CD4-positive, alpha-beta T cell treated with Interleukin-17A for 1 hour (primary cell): ENCODE measurements around the gene CXXC5.
A peak's percentile ranks its signal among the peaks of the same experiment; 100 is the strongest.
"Not testable (repeated sequence)": the region's sequence is repeated elsewhere in the genome, so short reads cannot be mapped to it uniquely, and the experiment has no call there.

Experiments used
- DNase-seq: peaks from one replicate; pipeline ENCODE4 v3.0.0-alpha.2; 2020

The CXXC5 gene

DNA sequence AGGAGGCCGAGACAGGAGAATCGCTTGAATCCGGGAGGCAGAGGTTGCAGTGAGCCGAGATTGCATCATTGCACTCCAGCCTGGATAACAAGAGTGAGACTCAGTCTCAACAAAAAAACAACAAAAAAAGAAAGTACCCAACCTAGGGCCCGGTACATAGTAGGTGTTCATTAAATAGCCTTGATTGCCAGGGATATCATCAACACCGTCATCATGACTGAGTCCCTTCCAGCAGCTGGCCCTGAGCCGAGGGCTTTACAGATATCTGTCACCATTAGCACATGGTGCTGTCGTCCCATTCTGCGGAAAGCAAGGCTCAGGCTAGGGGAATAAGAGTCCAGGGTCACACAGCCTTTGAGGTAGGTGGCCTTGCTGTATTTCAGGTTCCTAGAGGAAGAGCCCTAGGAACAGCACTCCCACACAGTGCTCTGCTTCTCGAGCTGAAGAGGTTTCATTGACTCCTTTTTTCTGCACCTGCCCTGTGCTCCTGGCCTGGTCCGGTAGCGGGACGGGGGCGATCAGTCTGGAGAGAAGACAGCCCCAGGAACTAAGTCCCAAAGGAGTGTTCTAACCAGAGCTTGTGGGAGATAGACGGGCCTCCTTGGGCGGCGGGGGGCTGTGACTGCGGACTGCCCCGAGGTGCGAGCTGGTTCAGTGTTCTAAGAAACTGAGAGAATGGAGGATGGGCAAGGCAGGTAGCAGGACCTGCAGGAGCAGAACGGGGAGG is 48.2 kb downstream of the CXXC5 start:
- DNase-seq = no peak

DNA sequence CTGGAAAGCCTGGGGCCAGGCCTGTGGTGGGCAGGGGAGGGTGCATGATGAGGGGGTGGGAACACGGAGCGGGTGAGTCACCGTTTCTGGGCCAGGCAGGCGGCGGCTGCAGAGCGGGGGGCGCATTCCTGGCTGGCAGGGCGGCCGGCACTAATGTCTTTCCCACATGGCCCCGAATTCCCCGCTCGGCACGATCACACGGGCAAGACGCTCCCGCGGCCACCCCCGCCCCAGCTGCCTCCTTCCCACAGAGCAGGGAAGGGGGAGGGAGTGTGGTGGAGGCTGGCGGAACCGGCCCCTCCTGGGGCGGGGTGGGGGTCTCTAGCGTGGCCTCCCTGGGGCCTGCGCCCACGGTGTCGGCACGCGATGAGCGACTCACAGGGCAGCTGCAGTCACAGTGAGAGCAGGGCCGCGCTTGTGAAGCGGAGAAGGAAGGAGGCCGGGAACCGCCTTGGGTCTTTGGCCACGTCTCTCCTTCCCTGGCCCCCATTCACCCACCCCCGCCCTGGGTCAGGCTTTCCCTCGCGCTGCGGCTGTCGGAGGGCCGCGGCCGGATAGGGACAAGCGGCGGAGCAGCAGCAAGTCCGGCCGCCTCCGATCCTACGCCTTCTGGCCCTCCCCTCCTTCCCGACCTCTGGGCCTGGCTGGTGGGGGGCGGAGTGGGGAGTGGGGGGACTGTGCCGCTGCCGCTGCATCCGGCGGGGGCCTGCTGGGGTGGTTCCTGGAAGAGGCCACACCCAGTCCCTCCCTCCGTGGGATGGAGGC is 48.9 kb downstream of the CXXC5 start:
- no peak for DNase-seq

DNA sequence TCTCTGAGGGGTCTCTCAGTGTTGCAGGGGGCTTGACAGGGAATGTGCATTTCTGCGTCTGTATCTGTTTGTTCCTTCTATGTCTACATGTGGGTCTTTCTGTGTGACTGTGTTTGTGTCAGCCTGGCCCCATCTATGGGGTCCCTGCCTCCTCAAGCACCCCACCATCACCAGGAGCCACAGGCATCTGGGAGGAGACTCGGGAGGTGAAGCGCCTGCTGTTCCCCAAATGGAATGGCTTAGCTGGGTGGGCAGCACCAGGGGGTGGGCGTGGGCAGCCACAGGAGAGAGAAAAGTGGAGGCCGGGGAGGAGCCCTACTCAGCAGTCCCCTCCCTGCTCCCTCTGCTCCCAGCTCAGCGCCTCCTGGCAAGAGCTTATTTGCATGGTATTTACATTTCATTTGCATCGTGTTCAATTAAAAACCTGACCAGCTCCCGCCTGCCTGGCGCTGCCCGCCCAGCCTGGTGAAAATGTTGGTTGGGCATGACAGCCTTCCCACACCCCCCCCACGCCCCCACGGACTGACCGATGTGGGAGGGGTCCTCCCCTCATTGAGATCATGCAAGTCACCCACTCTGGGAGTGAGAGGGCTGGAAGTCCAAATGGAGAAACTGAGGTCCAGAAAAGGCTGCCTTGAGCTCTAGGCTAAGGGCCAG is 50.5 kb downstream of the CXXC5 start:
- peak; percentile 15 for DNase-seq

GRCh38 chr5:139699351-139699750 is 51.2 kb downstream of the CXXC5 start:
- no peak for DNase-seq

DNA sequence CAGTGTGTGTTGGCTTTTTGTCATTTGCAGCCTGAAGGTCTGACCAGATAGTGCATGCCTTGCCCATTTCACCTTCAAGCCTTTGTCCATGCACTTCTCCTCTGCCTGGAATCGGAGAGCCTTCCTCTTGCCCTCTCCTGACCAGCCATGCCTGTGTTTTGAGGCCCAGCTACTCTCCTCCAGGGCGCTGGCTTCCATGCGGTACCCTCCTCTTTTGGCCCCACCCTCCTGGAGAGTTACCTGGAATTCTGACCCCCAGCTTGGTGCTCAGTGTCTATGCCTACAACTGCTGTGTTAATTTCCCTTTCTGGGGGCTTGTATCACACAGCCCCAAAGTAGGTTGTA is 52.5 kb downstream of the CXXC5 start:
- DNase-seq = no peak

- no peak for DNase-seq
Observed at GRCh38 chr5:139701056-139701741, 53.0 kb downstream of the CXXC5 start.

DNA sequence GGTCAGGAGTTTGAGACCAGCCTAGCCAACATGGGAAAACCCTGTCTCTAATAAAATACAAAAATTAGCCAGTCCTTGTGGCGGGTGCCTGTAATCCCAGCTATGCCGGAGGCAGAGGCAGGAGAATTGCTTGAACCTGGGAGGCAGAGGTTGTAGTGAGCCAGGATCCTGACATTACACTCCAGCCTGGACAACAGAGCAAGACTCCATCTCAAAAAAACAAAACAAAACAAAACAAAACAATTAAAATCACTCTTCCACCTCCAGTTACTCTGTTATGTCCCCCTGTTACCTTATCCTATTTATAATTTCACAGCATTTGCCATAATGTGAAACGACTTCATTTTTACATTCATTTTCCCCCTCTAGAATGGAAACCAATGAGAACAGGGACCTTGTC is 54.4 kb downstream of the CXXC5 start:
- no peak for DNase-seq

DNA sequence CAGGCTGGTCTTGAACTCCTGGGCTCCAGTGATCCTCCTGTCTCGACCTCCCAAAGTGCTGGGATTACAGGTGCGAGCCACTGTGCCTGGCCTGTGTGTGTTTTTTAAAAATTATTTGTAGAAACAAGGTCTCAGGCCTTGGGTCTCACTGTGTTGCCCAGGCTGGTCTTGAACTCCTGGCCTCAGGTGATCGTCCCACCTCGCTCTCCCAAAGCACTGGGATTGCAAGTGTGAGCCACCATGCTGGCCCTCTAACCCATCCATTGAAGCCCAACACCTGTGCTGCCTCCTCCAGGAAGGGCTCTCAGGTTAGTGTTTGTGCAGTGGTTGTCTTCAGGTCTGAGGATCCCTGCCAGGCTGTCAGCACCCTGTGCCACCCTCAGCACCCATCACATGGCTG is 56.6 kb downstream of the CXXC5 start:
- no peak for DNase-seq

DNA sequence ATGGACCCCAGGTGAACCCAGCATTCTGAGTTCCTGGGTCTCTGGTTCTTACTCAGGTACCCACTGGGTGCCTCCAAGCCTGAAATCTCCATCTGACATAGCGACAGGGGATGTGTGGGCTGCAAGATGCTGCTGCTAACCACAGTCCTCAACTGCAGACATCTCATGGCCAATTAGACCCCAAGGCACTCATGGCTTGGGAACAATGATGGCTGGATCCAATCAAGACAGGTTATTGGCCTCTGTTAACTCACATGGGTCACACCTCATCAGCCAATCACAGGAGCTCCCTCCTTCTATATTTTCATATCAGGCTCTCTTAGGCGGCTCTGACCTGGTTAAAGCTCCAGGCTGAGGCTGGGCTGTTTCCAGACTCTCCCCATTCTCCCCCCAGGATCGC is 57.0 kb downstream of the CXXC5 start:
- DNase-seq = no peak

GRCh38 chr5:139705655-139706587 is 57.8 kb downstream of the CXXC5 start:
- DNase-seq = no peak

DNA sequence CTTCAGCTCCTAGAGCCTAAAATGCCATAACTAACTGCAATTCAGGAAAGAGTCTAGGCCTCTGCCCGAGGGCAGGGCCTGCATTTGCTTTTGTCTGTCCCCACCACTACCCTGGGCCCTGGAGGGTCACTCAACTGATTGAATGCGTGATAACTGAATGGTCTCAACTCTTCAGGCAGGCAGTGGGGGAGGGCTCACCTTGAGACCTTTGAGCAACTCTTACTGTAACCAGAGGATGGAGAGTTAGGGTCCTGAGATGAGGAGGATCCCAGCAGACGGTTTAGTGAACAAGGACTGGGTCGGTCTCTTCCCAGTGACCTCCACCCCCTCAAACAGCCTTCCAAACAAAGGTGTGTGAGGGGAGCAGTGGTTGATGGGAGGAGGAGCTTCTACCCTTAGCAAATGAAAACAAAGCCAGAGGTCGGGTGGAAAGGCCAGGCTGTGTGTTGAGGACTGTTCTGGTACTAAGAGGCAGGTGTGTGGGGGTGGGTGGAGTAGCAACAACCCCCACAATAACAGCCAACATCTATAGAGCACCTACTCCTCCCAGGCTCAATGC is 59.4 kb downstream of the CXXC5 start:
- no peak for DNase-seq

GRCh38 chr5:139708434-139708861 is 60.3 kb downstream of the CXXC5 start:
- DNase-seq = no peak

- no peak for DNase-seq
Observed at GRCh38 chr5:139708877-139709581, 60.9 kb downstream of the CXXC5 start.

- peak; percentile 28 for DNase-seq
Observed at GRCh38 chr5:139709582-139710318, 61.6 kb downstream of the CXXC5 start.

- DNase-seq = peak; percentile 71
Observed at GRCh38 chr5:139710319-139711066, 62.3 kb downstream of the CXXC5 start.

- peak; percentile 76 for DNase-seq
Observed at GRCh38 chr5:139711067-139711905, 63.1 kb downstream of the CXXC5 start.

- DNase-seq = no peak
Observed at GRCh38 chr5:139711906-139712224, 63.7 kb downstream of the CXXC5 start.

DNA sequence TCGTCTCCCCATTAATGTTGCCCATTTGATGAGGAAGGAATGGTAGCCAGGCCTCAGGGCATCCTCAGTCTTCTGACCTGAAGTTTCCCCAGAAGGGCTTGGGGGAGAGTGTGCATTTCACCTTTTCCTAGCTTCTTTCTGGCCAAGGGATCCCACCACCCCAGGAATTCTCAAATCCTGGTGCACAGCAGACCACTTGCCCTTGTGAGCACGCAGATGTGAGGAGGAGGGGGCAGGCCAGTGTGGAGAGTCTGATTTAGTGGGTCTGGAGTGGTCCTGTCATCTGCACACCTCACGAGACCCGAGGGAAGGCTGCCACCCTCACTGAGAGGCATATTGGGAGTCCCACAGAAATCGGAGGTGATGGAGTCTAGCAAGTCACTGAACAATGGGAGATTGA is 64.3 kb downstream of the CXXC5 start:
- no peak for DNase-seq

DNA sequence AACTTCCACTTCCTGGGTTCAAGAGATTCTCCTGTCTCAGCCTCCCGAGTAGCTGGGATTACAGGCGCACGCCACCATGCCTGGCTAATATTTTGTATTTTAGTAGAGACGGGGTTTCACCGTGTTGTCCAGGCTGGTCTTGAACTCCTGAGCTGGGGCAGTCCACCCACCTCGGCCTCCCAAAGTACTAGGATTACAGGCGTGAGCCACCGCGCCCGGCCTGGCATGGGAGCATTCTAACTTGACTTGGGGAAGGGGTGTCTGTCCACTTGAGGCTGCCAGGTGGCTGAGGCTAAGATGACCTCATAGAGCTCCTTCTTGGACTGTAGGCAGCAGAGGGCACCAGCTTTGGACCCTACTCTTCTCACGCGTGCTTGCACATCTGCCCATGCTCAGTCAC is 65.7 kb downstream of the CXXC5 start:
- DNase-seq = not testable (repeated sequence)
